Right ventricle myocardium inferior (tissue), 1 donor: ENCODE data around the gene NFAT5. TPM values are rescaled to one million over a fixed set of nuclear protein-coding genes. Genes with fewer than 3 reads are reported as not detected.
"Not testable (repeated sequence)": the region's sequence is repeated elsewhere in the genome, so short reads cannot be mapped to it uniquely, and the experiment has no call there.

Experiments
- ATAC-seq: fragments of 200-7000 bp; cut with Tn5 transposase; one replicate; pipeline ENCODE4 v1.9.1; 2020; ENCODE audit warnings: mild to moderate bottlenecking, moderate library complexity
- DNase-seq: peaks from one replicate; pipeline ENCODE4 v3.0.0; 2021; ENCODE audit errors: missing footprints
- intact Hi-C: fragments of 100-400 bp; cut with DNase I; formaldehyde crosslinking; loops from one replicate; pipeline ENCODE4 v1.11.0; 2022
- total RNA-seq: library from RNA; stranded (reverse); fragmentation: NEBNext Ultra II Directional; extraction: Animal tissue kit (Norgen Biotek cat#: 25700); gene quantifications from one replicate; pipeline ENCODE4 v1.2.1, GENCODE V29; 2021
- donor health status: DM: no; HTN: yes; CAD: no; lungs with severe emphysema.

Gene NFAT5
- total RNA-seq, 1 donor from 2014 or later, result 16.2 TPM

GRCh38 chr16:69618721-69619120 is 53.0 kb downstream of the NFAT5 start:
- intact Hi-C loops, result loop anchor here (5.0 kb wide), 2 partner anchors 51 to 221 kb away; partner anchors contain the start of gene NFAT5
- no peak for ATAC-seq
- DNase-seq, result no peak

- intact Hi-C loops, result loop anchor here (5.0 kb wide), 2 partner anchors 52 to 222 kb away; partner anchors contain the start of gene NFAT5
Measured at GRCh38 chr16:69619514-69619913, 53.7 kb downstream of the NFAT5 start.

GRCh38 chr16:69620573-69620972 is 54.8 kb downstream of the NFAT5 start:
- intact Hi-C loops, result no loop called here
- no peak for ATAC-seq

More at GRCh38 chr16:69619514-69619913, 53.7 kb downstream of the NFAT5 start:
- no peak for DNase-seq
- ATAC-seq, result no peak

GRCh38 chr16:69621225-69621624 is 55.5 kb downstream of the NFAT5 start:
- ATAC-seq (no peak), DNase-seq (no peak)
- intact Hi-C loops, result no loop called here

More at GRCh38 chr16:69620573-69620972, 54.8 kb downstream of the NFAT5 start:
- DNase-seq, result no peak

- intact Hi-C loops, result no loop called here
- no peak for DNase-seq
- no peak for ATAC-seq
Measured at GRCh38 chr16:69626256-69626655, 60.5 kb downstream of the NFAT5 start.

GRCh38 chr16:69632828-69633227 is 67.1 kb downstream of the NFAT5 start:
- no peak for ATAC-seq
- DNase-seq, result no peak
- intact Hi-C loops, result no loop called here

GRCh38 chr16:69633375-69633774 is 67.6 kb downstream of the NFAT5 start:
- DNase-seq (no peak), ATAC-seq (no peak)
- intact Hi-C loops, result no loop called here

- DNase-seq, intact Hi-C loops, ATAC-seq: not testable (repeated sequence)
Measured at GRCh38 chr16:69636563-69637146, 70.9 kb downstream of the NFAT5 start.

GRCh38 chr16:69637206-69637865 is 71.6 kb downstream of the NFAT5 start:
- intact Hi-C loops, DNase-seq: not testable (repeated sequence)

GRCh38 chr16:69643997-69644396 is 78.2 kb downstream of the NFAT5 start:
- intact Hi-C loops, DNase-seq, ATAC-seq: not testable (repeated sequence)

More at GRCh38 chr16:69637206-69637865, 71.6 kb downstream of the NFAT5 start:
- not testable (repeated sequence) for ATAC-seq

GRCh38 chr16:69644790-69645189 is 79.0 kb downstream of the NFAT5 start:
- ATAC-seq (no peak), DNase-seq (no peak)
- intact Hi-C loops, result no loop called here

- ATAC-seq, result no peak
- intact Hi-C loops, result no loop called here
- DNase-seq, result no peak
Measured at GRCh38 chr16:69647020-69647419, 81.3 kb downstream of the NFAT5 start.

- ATAC-seq, result no peak
- DNase-seq, result no peak
- intact Hi-C loops, result no loop called here
Measured at GRCh38 chr16:69651217-69651616, 85.5 kb downstream of the NFAT5 start.

GRCh38 chr16:69654280-69654931 is 88.6 kb downstream of the NFAT5 start:
- DNase-seq (no peak), ATAC-seq (no peak)
- intact Hi-C loops, result no loop called here

- intact Hi-C loops, result no loop called here
Measured at GRCh38 chr16:69660166-69660565, 94.4 kb downstream of the NFAT5 start.

GRCh38 chr16:69662901-69663300 is 97.1 kb downstream of the NFAT5 start:
- DNase-seq, result no peak
- ATAC-seq, result no peak
- intact Hi-C loops, result no loop called here

More at GRCh38 chr16:69660166-69660565, 94.4 kb downstream of the NFAT5 start:
- DNase-seq (no peak), ATAC-seq (no peak)

- ATAC-seq (no peak), DNase-seq (no peak)
- intact Hi-C loops, result no loop called here
Measured at GRCh38 chr16:69663846-69664245, 98.1 kb downstream of the NFAT5 start.

- intact Hi-C loops, result no loop called here
- no peak for ATAC-seq
- DNase-seq, result no peak
Measured at GRCh38 chr16:69669577-69669976, 103.8 kb downstream of the NFAT5 start.

- DNase-seq (no peak), ATAC-seq (no peak)
- intact Hi-C loops, result no loop called here
Measured at GRCh38 chr16:69672315-69672997, 106.7 kb downstream of the NFAT5 start.
